ENCODE measurements around the gene KCNS1. TPM values are rescaled to one million over a fixed set of nuclear protein-coding genes. Genes with fewer than 3 reads are reported as not detected.
A peak's percentile ranks its signal among the peaks of the same experiment; 100 is the strongest.

The KCNS1 gene
- total RNA-seq, 1 donor from 2014 or later, result 0.53 TPM

DNA sequence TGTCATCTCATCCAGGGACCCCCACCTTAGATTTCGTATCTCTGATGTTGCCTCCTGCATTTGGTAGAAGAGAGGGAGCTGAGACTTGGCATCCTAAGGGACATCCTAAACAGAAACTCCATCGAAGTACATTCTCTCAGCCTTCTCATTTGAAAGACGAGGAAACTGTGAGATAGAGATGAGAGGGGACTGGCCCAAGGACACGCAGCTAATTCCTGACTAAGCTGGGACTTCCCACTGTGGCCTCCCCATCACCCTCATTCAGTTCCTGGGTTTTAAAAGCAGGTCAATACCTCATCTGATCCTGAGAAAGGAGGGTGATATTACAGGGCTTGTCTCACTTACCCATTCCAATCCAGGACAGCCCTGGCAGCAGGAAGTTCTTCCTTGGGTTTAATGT is 14.9 kb upstream of the KCNS1 start:
- DNase-seq (ENCODE audit: low read depth) (no peak), FAIRE-seq (no peak)
- H3K4me3 ChIP-seq (ENCODE audit: low read depth, low read length), result no peak overlapping the region
- peaks cover 1% of the 10 kb centered on the region for H3K27me3 ChIP-seq (ENCODE audit: control insufficient read depth, insufficient read depth, low read length)
- TF ChIP-seq, protein P1, sequence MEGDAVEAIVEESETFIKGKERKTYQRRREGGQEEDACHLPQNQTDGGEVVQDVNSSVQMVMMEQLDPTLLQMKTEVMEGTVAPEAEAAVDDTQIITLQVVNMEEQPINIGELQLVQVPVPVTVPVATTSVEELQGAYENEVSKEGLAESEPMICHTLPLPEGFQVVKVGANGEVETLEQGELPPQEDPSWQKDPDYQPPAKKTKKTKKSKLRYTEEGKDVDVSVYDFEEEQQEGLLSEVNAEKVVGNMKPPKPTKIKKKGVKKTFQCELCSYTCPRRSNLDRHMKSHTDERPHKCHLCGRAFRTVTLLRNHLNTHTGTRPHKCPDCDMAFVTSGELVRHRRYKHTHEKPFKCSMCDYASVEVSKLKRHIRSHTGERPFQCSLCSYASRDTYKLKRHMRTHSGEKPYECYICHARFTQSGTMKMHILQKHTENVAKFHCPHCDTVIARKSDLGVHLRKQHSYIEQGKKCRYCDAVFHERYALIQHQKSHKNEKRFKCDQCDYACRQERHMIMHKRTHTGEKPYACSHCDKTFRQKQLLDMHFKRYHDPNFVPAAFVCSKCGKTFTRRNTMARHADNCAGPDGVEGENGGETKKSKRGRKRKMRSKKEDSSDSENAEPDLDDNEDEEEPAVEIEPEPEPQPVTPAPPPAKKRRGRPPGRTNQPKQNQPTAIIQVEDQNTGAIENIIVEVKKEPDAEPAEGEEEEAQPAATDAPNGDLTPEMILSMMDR (IDR thresholded peaks at IDR 0.05; ENCODE audit: insufficient read depth, low read length, severe bottlenecking), result no peak
- no peaks in the 10 kb centered on the region for H3K36me3 ChIP-seq (ENCODE audit: control insufficient read depth, insufficient read depth, low read length)

DNA sequence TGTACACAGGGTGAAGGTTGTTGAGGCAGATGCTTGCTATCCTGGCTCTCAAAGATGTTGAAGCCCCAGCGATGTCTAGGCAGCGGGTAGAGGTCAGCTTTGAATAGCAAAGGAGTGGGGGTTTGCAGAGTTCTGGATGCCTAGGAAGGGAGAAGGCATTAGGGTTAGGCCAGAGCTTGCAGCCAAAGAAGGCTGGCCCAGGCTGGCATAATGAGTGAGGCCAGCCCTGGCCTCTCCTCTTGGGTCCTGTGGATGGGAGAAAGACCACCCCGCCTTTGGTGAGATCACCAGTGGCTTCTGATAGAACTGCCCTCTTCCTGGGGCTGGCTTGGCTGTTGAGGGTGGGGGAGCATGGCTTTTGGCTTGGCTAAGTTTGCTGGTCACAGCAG is 14.5 kb upstream of the KCNS1 start:
- TF ChIP-seq, protein P1 (IDR thresholded peaks at IDR 0.05; ENCODE audit: insufficient read depth, low read length, severe bottlenecking), result no peak
- no peak overlapping the region for H3K4me3 ChIP-seq (ENCODE audit: low read depth, low read length)
- FAIRE-seq, result no peak
- no peaks in the 10 kb centered on the region for H3K36me3 ChIP-seq (ENCODE audit: control insufficient read depth, insufficient read depth, low read length)
- no peak for DNase-seq (ENCODE audit: low read depth)
- H3K27me3 ChIP-seq (ENCODE audit: control insufficient read depth, insufficient read depth, low read length), result peaks cover 1% of the 10 kb centered on the region

DNA sequence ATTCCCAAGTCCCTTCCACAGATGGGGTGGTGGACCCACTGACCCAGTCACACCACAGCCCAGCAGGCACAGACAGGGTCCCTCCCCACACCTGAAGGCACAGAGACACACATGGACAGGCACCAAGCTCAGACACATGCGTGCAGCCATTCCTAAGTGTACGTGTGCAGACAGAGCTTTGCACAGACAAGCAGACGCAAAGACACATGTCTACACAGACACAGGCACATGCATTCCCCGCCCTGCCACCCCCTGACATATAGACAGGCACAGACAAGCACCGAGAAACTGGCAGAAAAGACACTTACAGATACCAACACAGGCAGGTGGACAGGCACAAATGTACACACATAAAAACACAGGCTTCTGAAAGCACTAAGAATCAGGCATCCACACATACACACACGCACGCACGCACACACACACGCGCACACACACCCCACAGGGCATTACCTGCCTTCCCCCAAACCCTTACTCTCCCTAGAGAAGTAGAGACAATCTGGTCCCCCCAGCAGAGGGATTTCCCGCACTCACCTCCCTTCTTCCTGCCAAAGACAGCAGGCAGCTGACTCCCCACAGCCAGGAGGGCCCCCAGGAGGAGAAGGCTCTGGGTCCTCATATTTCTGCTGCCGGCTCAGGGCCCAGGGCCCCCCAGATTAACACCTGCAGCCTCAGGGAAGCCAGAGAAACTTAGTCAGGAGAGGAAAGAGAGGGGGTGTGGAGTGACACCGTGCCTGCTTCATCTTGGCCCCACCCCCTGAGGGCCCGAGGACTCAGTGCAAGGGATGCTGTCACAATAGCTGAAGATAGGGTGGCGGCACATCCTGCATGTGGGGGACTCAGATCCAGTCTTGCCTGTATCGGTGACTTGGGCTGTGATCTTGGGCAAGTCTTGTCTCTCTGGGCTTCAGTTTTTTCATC is 13.8 kb upstream of the KCNS1 start, which contains the start of gene WFDC5:
Gene WFDC5 (minus strand): TSS at position 710 of the 921 bp plus-strand sequence. CDS start 91 bp downstream, at position 619.
- peak within 1 kb of the TSS; percentile 5 for H3K4me3 ChIP-seq (ENCODE audit: low read depth, low read length)
- H3K27me3 ChIP-seq (ENCODE audit: control insufficient read depth, insufficient read depth, low read length), result peaks cover 2% of the 10 kb centered on the region
- FAIRE-seq (no peak), DNase-seq (ENCODE audit: low read depth) (peak; percentile 95)
- no peaks in the 10 kb centered on the region for H3K36me3 ChIP-seq (ENCODE audit: control insufficient read depth, insufficient read depth, low read length)
- TF ChIP-seq, protein P1 (IDR thresholded peaks at IDR 0.05; ENCODE audit: insufficient read depth, low read length, severe bottlenecking), result no peak

DNA sequence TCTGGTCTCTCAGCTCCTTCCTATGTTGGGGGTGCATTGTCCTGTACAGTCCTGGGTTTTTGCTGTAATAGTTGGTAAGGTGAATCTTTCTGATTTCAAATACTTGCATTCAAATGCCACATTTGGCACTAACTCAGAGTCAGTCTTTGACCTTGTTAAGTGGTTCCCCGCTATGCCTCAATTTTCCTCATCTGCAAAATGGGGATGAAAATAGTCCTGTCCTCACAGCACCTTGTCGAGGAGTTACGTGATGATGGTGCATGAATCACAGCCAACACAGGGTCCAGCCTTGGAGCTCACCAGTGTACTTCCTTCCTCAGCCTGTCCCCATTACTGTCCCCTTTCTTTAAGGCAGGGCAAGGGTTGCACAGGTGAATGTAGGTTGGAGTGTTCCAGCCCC is 12.9 kb upstream of the KCNS1 start:
- Histone ChIP-seq H3K36me3 (ENCODE audit: control insufficient read depth, insufficient read depth, low read length) (no peaks in the 10 kb centered on the region), H3K27me3 (ENCODE audit: control insufficient read depth, insufficient read depth, low read length) (peaks cover 3% of the 10 kb centered on the region), H3K4me3 (ENCODE audit: low read depth, low read length) (no peak overlapping the region)
- DNase-seq (ENCODE audit: low read depth) (no peak), FAIRE-seq (no peak)
- TF ChIP-seq, protein P1 (IDR thresholded peaks at IDR 0.05; ENCODE audit: insufficient read depth, low read length, severe bottlenecking), result no peak

DNA sequence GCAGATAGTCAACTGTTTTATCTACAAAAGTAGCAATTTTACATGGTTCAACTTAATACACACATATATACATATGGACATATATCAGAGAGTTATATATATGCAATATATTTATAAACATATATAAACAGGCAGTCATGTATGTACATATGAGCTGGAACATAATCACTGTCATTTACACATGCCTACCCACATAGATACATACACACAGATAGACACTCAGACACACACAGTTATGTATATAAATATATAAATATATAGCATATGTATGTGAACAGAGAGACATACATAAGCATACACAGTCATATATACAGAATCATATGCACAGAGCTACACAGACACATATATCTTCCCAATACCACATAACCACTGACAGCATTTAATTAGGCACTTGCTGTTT is 11.8 kb upstream of the KCNS1 start:
- DNase-seq (ENCODE audit: low read depth), result no peak
- no peaks in the 10 kb centered on the region for H3K36me3 ChIP-seq (ENCODE audit: control insufficient read depth, insufficient read depth, low read length)
- no peak overlapping the region for H3K4me3 ChIP-seq (ENCODE audit: low read depth, low read length)
- H3K27me3 ChIP-seq (ENCODE audit: control insufficient read depth, insufficient read depth, low read length), result peaks cover 3% of the 10 kb centered on the region
- no peak for FAIRE-seq
- TF ChIP-seq, protein P1 (IDR thresholded peaks at IDR 0.05; ENCODE audit: insufficient read depth, low read length, severe bottlenecking), result no peak
